WTC11 (cell line): Measurements from ENCODE around the gene BTN2A1.

ENCODE experiments used
- ATF1 ChIP-seq: sonication (generic); formaldehyde crosslinking; IDR thresholded peaks from 2 replicates; pipeline ENCODE4 v1.8.1; 2023; ENCODE audit warnings: mild to moderate bottlenecking, moderate library complexity, missing genetic modification reagents
- CTCF ChIP-seq: fragments of 200-600 bp; IDR thresholded peaks from 2 replicates; pipeline ENCODE4 v1.8.0; 2022; ENCODE audit warnings: antibody characterized with exemption
- MAX ChIP-seq: sonication (generic); formaldehyde crosslinking; IDR thresholded peaks from 2 replicates; pipeline ENCODE4 v1.8.0; 2022; ENCODE audit warnings: mild to moderate bottlenecking, missing genetic modification reagents
- SP1 ChIP-seq: sonication (generic); formaldehyde crosslinking; conservative IDR thresholded peaks from 2 replicates; pipeline ENCODE4 v1.8.1; 2022; ENCODE audit warnings: missing genetic modification reagents
- TF ChIP-seq, protein P1 (sequence below): sonication (generic); formaldehyde crosslinking; IDR thresholded peaks from 2 replicates; pipeline ENCODE4 v1.8.1; 2023; ENCODE audit warnings: mild to moderate bottlenecking, missing genetic modification reagents, moderate library complexity

DNA sequence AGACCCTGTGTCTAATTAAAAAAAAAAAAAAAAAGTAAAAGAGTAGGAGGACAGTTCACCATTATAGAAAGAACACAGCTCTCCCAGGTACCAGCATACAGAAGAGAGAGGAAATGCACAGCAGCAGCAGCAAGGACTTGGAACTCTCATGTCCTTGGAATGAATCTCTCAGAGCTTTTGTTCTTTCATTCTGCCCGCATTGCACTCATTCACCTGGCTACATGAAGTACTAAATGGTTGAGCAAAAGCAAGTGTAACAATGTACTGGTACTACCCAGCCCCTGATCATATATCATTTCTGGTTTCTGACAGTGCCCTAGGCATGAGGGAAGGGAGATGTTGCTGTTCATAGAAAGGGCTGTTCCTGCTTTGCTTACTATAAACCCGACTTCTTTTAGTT lies 29.5 kb upstream of the BTN2A1 start:
- TF ChIP-seq ATF1 (CRISPR knock-in tag) (no peak), CTCF (no peak), SP1 (CRISPR knock-in tag) (no peak), MAX (CRISPR knock-in tag) (no peak)
- TF ChIP-seq, protein P1, sequence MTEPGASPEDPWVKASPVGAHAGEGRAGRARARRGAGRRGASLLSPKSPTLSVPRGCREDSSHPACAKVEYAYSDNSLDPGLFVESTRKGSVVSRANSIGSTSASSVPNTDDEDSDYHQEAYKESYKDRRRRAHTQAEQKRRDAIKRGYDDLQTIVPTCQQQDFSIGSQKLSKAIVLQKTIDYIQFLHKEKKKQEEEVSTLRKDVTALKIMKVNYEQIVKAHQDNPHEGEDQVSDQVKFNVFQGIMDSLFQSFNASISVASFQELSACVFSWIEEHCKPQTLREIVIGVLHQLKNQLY, result no peak
